HG03342 (cell line): ENCODE data around the gene VPS54.

ENCODE experiments used
- ATAC-seq: cut with Tn5 transposase; IDR thresholded peaks from one replicate; pipeline ENCODE4 v1.9.1; 2021; ENCODE audit warnings: mild to moderate bottlenecking, moderate library complexity; ENCODE audit not compliant: unreplicated experiment

Gene VPS54

DNA sequence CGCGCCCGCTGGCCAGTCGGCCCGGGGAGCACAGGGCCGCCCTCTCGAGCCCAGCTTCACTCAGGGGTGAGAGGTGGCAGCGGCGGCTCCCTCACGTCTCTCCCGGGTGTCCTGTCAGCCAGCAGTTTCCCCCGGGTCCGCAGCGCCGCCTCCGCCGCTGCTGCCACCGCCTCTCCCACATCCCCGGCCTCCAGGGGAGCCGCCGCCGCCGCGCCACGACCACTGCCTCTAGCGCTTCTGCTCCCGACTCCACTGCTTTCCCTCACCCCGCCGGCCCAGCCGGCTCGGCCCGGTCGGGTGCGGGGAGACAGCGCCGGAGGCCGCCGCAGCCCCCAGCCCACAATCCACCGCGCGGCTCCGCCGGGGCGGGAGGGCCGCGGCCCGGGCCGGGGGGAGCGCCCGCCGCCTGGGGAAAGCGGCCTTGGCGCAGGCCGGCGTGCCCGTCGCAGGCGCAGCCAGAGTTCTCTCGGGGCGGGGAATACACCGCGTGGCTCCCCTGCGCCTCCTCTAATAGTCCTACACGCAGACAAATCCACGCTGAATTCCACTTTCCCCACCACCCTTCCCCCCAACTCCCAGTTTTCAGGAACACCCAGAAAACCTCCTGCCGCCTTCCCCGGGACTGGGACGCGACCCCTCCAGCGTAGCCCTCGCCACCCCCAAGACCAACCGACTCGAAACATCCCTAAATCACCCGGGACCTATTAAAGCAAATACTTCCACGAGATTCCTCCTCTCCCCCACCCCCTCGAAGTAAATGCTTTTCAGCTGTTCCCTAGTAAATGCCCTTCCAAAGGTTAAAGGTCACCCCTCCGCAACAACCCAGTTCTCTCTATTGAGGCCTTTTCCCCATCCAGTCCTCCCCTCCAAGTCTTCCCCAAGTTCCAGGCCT, at the start of gene VPS54:
Gene VPS54 (minus strand): TSS at position 346 of the 892 bp plus-strand sequence. CDS start 35,429 bp downstream, outside the sequence.
- ATAC-seq, result peak; percentile 66

GRCh38 chr2:64067326-64067725, 48.1 kb upstream of the VPS54 start:
- ATAC-seq, result no peak

- no peak for ATAC-seq
Observed at GRCh38 chr2:64065516-64065915, 46.3 kb upstream of the VPS54 start.

- ATAC-seq, result no peak
Observed at GRCh38 chr2:64063924-64064331, 44.7 kb upstream of the VPS54 start.

- no peak for ATAC-seq
Observed at GRCh38 chr2:64063454-64063853, 44.2 kb upstream of the VPS54 start.

DNA sequence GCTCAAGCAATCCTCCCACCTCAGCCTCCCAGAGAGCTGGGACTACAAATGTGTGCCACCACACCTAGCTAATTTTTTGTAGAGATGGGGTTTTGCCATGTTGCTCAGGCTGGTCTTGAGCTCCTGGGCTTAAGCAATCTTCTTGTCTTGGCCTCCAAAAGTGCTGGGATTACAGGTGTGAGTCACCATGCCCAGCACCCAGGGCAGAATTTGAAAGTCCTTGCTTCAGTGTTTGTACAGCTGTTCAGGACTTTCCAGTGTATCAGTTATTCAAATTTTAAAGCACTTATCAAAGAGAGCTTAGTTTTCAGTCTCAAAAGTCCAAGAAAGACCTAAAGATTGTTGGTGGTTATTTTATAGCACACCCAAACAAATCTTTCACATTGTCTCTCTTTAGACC, 43.6 kb upstream of the VPS54 start:
- ATAC-seq, result peak; percentile 50

DNA sequence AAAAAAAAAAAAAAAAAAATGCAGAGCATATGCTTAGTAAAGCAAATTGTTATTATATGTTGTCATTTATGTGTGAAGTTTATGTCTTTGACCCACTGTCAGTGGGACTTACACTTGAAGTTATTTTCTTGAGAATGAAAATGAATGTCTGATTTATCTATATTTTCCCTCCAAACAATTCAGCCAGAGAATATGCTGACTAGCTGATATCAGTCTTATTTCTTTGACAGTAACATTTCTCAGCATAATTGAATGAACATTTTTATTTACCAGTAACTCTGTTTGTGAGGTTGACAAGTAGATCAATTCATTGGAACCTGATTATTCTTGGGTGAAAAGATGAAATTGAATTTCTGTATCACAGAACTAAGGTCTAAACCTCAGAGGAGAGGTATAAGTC, 40.0 kb upstream of the VPS54 start:
- no peak for ATAC-seq

- ATAC-seq, result no peak
Observed at GRCh38 chr2:64056021-64056420, 36.8 kb upstream of the VPS54 start.

GRCh38 chr2:64054161-64054915, 35.1 kb upstream of the VPS54 start:
- ATAC-seq, result no peak

DNA sequence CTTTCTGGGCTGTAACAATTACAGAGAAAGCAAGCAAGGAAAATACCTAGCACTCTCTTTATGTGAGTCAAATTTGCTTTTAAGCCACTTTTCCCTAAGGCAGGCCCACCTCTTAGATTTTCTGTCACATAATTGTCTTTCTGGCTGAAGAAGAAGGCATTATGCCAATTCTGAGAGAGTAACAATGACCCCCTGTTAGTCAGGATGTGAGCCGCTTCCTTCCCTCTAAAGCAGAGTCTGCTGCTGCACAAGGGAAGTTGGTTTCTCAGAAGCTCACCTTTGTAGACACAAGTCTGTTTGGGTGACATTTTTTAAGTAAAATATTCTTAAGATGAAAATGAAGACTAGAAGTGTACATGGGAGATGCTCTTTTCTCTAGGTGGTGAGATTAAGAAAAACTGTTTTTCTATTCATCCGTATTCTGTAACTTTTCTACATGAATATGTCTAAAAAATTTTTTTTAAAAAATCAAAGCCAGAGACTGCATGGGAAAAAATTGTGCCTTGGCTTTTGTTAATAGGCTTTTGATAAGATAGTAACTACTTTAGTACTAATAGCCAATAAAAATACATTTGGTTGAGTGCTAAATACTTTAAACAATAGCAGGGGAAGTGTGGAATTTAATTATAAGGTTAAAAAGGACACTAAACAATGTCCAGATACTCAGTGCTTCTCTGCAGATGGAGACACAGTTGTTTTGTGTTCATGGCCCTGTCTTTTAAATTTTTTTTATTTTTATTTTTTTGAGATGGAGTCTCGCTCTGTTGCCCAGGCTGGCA, 33.4 kb upstream of the VPS54 start:
- no peak for ATAC-seq

- peak; percentile 76 for ATAC-seq
Observed at GRCh38 chr2:64049633-64050220, 30.5 kb upstream of the VPS54 start.

GRCh38 chr2:64045938-64046337, 26.7 kb upstream of the VPS54 start:
- no peak for ATAC-seq

- no peak for ATAC-seq
Observed at GRCh38 chr2:64040161-64040560, 20.9 kb upstream of the VPS54 start.

GRCh38 chr2:64036034-64036705, 16.9 kb upstream of the VPS54 start:
- peak; percentile 99 for ATAC-seq

- ATAC-seq, result no peak
Observed at GRCh38 chr2:64035072-64035942, 16.1 kb upstream of the VPS54 start.

- no peak for ATAC-seq
Observed at GRCh38 chr2:64029116-64029665, 10.0 kb upstream of the VPS54 start.

- no peak for ATAC-seq
Observed at GRCh38 chr2:64025741-64026140, 6.5 kb upstream of the VPS54 start.

- ATAC-seq, result no peak
Observed at GRCh38 chr2:64024259-64024949, 5.2 kb upstream of the VPS54 start.
